SK-N-SH treated with all-trans-retinoic acid at 6 μM for 48 hours (cell line): Measurements from ENCODE around the gene STARD3.

ENCODE experiments used
- OSR1 ChIP-seq: fragments of 250-450 bp; sonication (Bioruptor Pico); IDR thresholded peaks from 2 replicates; pipeline ENCODE4 v1.8.0; 2022; ENCODE audit warnings: moderate library complexity, mild to moderate bottlenecking, inconsistent platforms
- PPARA ChIP-seq: fragments of 250-450 bp; sonication (Bioruptor Pico); IDR thresholded peaks from 2 replicates; pipeline ENCODE4 v1.5.0; 2020; ENCODE audit warnings: mild to moderate bottlenecking, borderline replicate concordance
- TOX ChIP-seq: fragments of 250-450 bp; sonication (Bioruptor Pico); IDR thresholded peaks from 2 replicates; pipeline ENCODE4 v1.8.0; 2021; ENCODE audit warnings: mild to moderate bottlenecking, moderate library complexity, borderline replicate concordance
- ZFP3 ChIP-seq: fragments of 250-450 bp; sonication (Bioruptor Pico); IDR thresholded peaks from 2 replicates; pipeline ENCODE4 v1.5.0; 2020; ENCODE audit warnings: mild to moderate bottlenecking, moderate library complexity

DNA sequence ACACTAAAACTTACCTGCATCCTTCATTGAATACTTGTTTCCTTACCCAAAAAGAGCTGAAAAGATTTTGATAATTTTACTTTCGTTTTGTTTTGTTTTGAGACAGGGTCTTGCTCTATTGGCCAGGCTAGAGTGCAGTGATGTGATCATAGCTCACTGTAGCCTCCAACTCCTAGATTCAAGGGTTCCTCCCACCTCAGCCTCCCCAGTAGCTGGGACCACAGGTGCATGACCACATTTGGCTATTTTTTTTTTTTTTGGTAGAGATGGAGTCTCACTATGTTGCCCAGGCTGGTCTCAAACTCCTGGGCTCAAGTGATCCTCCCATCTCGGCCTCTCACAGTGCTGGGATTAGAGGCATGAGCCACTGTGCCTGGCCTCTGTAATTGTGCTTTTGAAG lies 18.2 kb downstream of the STARD3 start:
- TF ChIP-seq TOX (CRISPR knock-in tag) (no peak), PPARA (CRISPR knock-in tag) (no peak), OSR1 (CRISPR knock-in tag) (no peak), ZFP3 (CRISPR knock-in tag) (no peak)
